K562 (cell line): ENCODE results near the gene MYH15.

ENCODE experiments used
- FOXJ2 ChIP-seq: fragments of 200-800 bp; sonication (Bioruptor generic); IDR thresholded peaks from 2 replicates; pipeline ENCODE4 v1.6.1; 2016; ENCODE audit warnings: missing genetic modification characterization, missing compliant biosample characterization
- MAX ChIP-seq: sonication (generic); formaldehyde crosslinking; IDR thresholded peaks from 2 replicates; pipeline ENCODE4 v1.9.0; 2022; ENCODE audit warnings: mild to moderate bottlenecking, missing genetic modification reagents
- POLR2G ChIP-seq: fragments of 200-400 bp; formaldehyde crosslinking; IDR thresholded peaks from 2 replicates; pipeline ENCODE4 v1.6.1; 2017; ENCODE audit warnings: low read depth, mild to moderate bottlenecking, antibody characterized with exemption, low read length, moderate library complexity

DNA sequence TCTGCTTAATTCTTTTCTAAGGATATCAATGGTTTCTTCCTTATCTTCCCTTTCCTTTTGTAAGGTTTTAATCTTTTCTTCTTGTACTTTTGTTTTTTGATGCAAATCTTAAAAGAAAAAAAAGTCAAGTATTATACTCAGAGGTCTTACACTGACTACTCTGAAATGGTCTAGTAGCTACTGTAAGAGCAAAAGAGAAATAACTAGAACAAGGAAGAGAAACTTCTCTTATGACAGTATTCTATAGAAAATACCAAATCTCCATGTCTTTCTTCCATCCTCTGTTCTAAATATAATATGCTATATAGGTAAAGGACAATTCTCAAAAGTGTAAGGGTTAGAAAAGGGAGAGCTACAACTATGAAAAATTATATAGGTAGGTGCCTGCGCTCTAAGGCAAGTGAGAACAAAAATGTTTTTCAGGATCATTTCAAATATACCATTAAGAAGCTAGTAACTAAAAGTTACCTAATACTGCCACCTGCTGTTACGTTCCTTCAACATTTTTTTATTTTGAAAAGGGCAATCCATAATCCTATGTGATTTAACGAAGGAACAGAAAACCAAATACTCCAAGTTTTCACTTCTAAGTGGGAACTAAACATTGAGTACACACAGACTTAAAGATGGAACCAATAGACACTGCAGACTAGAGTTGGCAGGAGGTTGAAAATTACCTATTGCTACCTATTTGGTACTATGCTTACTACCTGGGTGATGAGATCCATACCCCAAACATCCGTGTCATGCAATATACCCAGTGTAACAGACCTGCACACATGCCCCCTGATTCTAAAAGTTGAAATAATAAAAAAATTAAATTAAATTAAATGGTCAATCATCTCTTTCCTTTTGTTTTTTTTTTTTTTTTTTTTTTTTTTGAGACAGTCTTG lies 42.1 kb upstream of the MYH15 start:
- TF ChIP-seq POLR2G (no peak), MAX (CRISPR knock-in tag) (no peak), FOXJ2 (tag) (no peak)
